Smooth muscle cell of the umbilical artery (primary cell): ENCODE results near the gene RHOD. TPM values are rescaled to one million over a fixed set of nuclear protein-coding genes. Genes with fewer than 3 reads are reported as not detected.

Source experiments
- total RNA-seq: library from RNA; depleted of rRNA; stranded (reverse); fragments of >200 nt; gene quantifications from 2 replicates; pipeline ENCODE4 v1.2.3, GENCODE V29; 2014

Gene RHOD
- total RNA-seq: 9.7 and 10.1 TPM in 2 replicates

GRCh38 chr11:67056267-67057204, at the start of gene RHOD:
Gene RHOD, plus strand, starts transcription at chr11:67056847. Its CDS starts 56 bp downstream, at chr11:67056903.

GRCh38 chr11:67022961-67023956, 33.4 kb upstream of the RHOD start, which contains the start of gene SYT12:
Gene SYT12, plus strand, starts transcription at chr11:67023134. Its CDS starts 7,011 bp downstream, at chr11:67030145.

GRCh38 chr11:67118801-67119584, 62.3 kb downstream of the RHOD start, which contains the start of gene KDM2A:
Gene KDM2A, plus strand, starts transcription at chr11:67119263. Its CDS starts 2,054 bp downstream, at chr11:67121317.

Other genes with a start within 250 kb of the RHOD start
- 11.9 and 13.5 TPM in 2 replicates for gene RCE1, start 213.4 kb upstream of the RHOD start, total RNA-seq
- 10.1 and 25.9 TPM in 2 replicates for gene LRFN4, start 199.8 kb upstream of the RHOD start, total RNA-seq
- gene PC, start 98.5 kb upstream of the RHOD start, total RNA-seq: 11.5 and 31.5 TPM in 2 replicates
- 0.30 TPM in 1 of 2 replicates, not detected in the other for gene C11orf86, start 81.5 kb upstream of the RHOD start, total RNA-seq
- 0.14 and 0.30 TPM in 2 replicates for gene SYT12, start 33.7 kb upstream of the RHOD start, total RNA-seq
- gene KDM2A, start 62.4 kb downstream of the RHOD start, total RNA-seq: 51.1 and 75.2 TPM in 2 replicates
- 24.6 and 33.1 TPM in 2 replicates for gene GRK2, start 209.6 kb downstream of the RHOD start, total RNA-seq
- gene ANKRD13D, start 232.5 kb downstream of the RHOD start, total RNA-seq: 39.8 and 50.2 TPM in 2 replicates
- 13.1 and 18.6 TPM in 2 replicates for gene SSH3, start 246.7 kb downstream of the RHOD start, total RNA-seq